Body of pancreas (tissue), 4 donors: ENCODE data around the gene ZNF804B. TPM values are rescaled to one million over a fixed set of nuclear protein-coding genes. Genes with fewer than 3 reads are reported as not detected.

Source experiments
- ATAC-seq: fragments of 150-250 bp; one replicate; pipeline ENCODE4 v1.9.1; 2016
- DNase-seq, 4 donors: peaks; one replicate each; pipeline ENCODE4 v3.0.0-alpha.2; 2019
- H3K27ac ChIP-seq, 4 donors: fragments of 200-600 bp; sonication (generic); 1 replicate in 3 of 4; 2 replicates in 1 of 4; pipeline versions ENCODE4 v1.5.1 to v1.6.1; 2016 to 2019; ENCODE audit warnings: mild to moderate bottlenecking in 1 of 4, mixed read lengths in 1 of 4, moderate library complexity in 1 of 4
- H3K27me3 ChIP-seq, 2 donors: fragments of 200-600 bp; sonication (generic); one replicate each; pipeline ENCODE4 v1.6.0; 2016; ENCODE audit warnings: mild to moderate bottlenecking in 1 of 2
- H3K36me3 ChIP-seq, 2 donors: fragments of 200-600 bp; sonication (generic); replicated peaks in 1 of 2; 2 replicates each; pipeline ENCODE4 v1.5.1; 2016; ENCODE audit warnings: low read depth in 2 of 2; ENCODE audit not compliant: insufficient read depth in 1 of 2
- H3K4me1 ChIP-seq: fragments of 200-600 bp; sonication (generic); one replicate; pipeline ENCODE4 v1.6.0; 2016
- H3K4me3 ChIP-seq, 2 donors: fragments of 200-600 bp; sonication (generic); 1 replicate in 1 of 2; 2 replicates in 1 of 2; pipeline ENCODE4 v1.5.1; 2016 to 2019
- H3K9me3 ChIP-seq, 3 donors: fragments of 200-600 bp; sonication (generic); 1 replicate in 2 of 3; 2 replicates in 1 of 3; pipeline ENCODE4 v1.5.1; 2016
- CTCF ChIP-seq, 7 experiments: fragments of 450-650 bp in 4 of 7; fragments of 200-600 bp in 3 of 7; sonication (generic) in 3 of 7; IDR thresholded peaks; one replicate each; pipeline ENCODE4 v1.5.1; 2016 to 2019; ENCODE audit warnings: antibody characterized with exemption in 7 of 7
- POLR2A ChIP-seq, 3 donors: fragments of 450-650 bp; IDR thresholded peaks; one replicate each; pipeline ENCODE4 v1.6.1; 2016; ENCODE audit warnings: antibody characterized with exemption in 3 of 3, mild to moderate bottlenecking in 2 of 3
- WGBS, 2 donors: methylation state at CpG; one replicate each; pipeline ENCODE4 v1.1.5; 2017; 5-methylcytosine and 5-hydroxymethylcytosine counted together
- intact Hi-C: fragments of 100-400 bp; cut with DNase I; formaldehyde crosslinking; loops from one replicate; pipeline ENCODE4 v1.15.1; 2023
- small RNA-seq: library from RNA; depleted of rRNA; stranded (forward); fragments of <200 nt; gene quantifications from one replicate; pipeline ENCODE3, GENCODE V24; 2016
- total RNA-seq, 2 donors: library from RNA; depleted of rRNA; stranded (reverse); fragments of >200 nt; gene quantifications; one replicate each; pipeline ENCODE4 v1.1.0, GENCODE V29; 2016

The ZNF804B gene
- total RNA-seq, 2 donors from 2014 or later = under 0.01 to 4.9 TPM

GRCh38 chr7:89339748-89340147 is 580.2 kb downstream of the ZNF804B start:
- Histone ChIP-seq H3K36me3 (no peaks in the 10 kb centered on the region), H3K27ac (no peak overlapping the region), H3K4me3 (no peak overlapping the region), H3K9me3 (no peaks in the 10 kb centered on the region), H3K27me3 (no peaks in the 10 kb centered on the region), H3K4me1 (no peaks in the 10 kb centered on the region)
- TF ChIP-seq CTCF (IDR thresholded peaks at IDR 0.05) (no peak), POLR2A (IDR thresholded peaks at IDR 0.05) (no peak)
- intact Hi-C loops = no loop called here
- 45 to 47% methylated on average over 3 of the region's 3 CpGs for WGBS, 2 donors
- no peak for DNase-seq
- no peak for ATAC-seq

- Histone ChIP-seq H3K4me1 (no peaks in the 10 kb centered on the region), H3K9me3 (no peaks in the 10 kb centered on the region), H3K27ac (no peak overlapping the region), H3K36me3 (no peaks in the 10 kb centered on the region), H3K4me3 (no peak overlapping the region), H3K27me3 (no peaks in the 10 kb centered on the region)
- WGBS, 2 donors = 52 to 73% methylated on average over 1 of the region's 1 CpG
- DNase-seq (no peak), ATAC-seq (no peak)
- TF ChIP-seq POLR2A (IDR thresholded peaks at IDR 0.05) = no peak
- TF ChIP-seq CTCF (IDR thresholded peaks at IDR 0.05) = no peak
- intact Hi-C loops = no loop called here
These were observed 597.6 kb downstream of the ZNF804B start for GRCh38 chr7:89357121-89357520.

- Histone ChIP-seq H3K27ac (no peak overlapping the region), H3K4me3 (no peak overlapping the region), H3K4me1 (no peaks in the 10 kb centered on the region), H3K27me3 (no peaks in the 10 kb centered on the region), H3K9me3 (no peaks in the 10 kb centered on the region), H3K36me3 (no peaks in the 10 kb centered on the region)
- no peak for DNase-seq
- intact Hi-C loops = no loop called here
- WGBS, 2 donors = 61 to 65% methylated on average over 3 of the region's 3 CpGs
- TF ChIP-seq POLR2A (IDR thresholded peaks at IDR 0.05) = no peak
- no peak for TF ChIP-seq CTCF (IDR thresholded peaks at IDR 0.05)
- no peak for ATAC-seq
These were observed 617.7 kb downstream of the ZNF804B start for GRCh38 chr7:89377219-89377618.

- H3K4me3 ChIP-seq = no peak overlapping the region
- no peak for DNase-seq
- no peaks in the 10 kb centered on the region for H3K27me3 ChIP-seq
- no peaks in the 10 kb centered on the region for H3K4me1 ChIP-seq
- intact Hi-C loops = no loop called here
- no peak for ATAC-seq
- WGBS, 2 donors = 83 to 88% methylated on average over 1 of the region's 1 CpG
- no peaks in the 10 kb centered on the region for H3K9me3 ChIP-seq
- H3K27ac ChIP-seq = no peak overlapping the region
- TF ChIP-seq POLR2A (IDR thresholded peaks at IDR 0.05) = no peak
- no peak for TF ChIP-seq CTCF (IDR thresholded peaks at IDR 0.05)
- H3K36me3 ChIP-seq = no peaks in the 10 kb centered on the region
These were observed 625.9 kb downstream of the ZNF804B start for GRCh38 chr7:89385411-89385810.

Small RNA genes lying within 50 kb of the gene (small RNA-seq; reads per million reads assigned to genes)
- gene AC002127.1 = not detected

Other genes starting within 250 kb of the ZNF804B start
- not detected for gene TEX47, start 36.0 kb downstream of the ZNF804B start, total RNA-seq